Small intestine (tissue), 7 donors: Measurements from ENCODE around the gene SERPINB6. TPM values are rescaled to one million over a fixed set of nuclear protein-coding genes. Genes with fewer than 3 reads are reported as not detected.
A peak's percentile ranks its signal among the peaks of the same experiment; 100 is the strongest.
"Not testable (repeated sequence)": the region's sequence is repeated elsewhere in the genome, so short reads cannot be mapped to it uniquely, and the experiment has no call there.

Experiments
- DNase-seq, 2 donors: peaks; one replicate each; pipeline versions ENCODE4 v3.0.0 to v3.0.0-alpha.2; 2013
- FAIRE-seq: peaks from 2 replicates; lab custom pipeline; 2012; peaks lifted over from hg19 to GRCh38; lab: Jason Lieb, UNC
- H3K27ac ChIP-seq, 3 donors: one replicate each; pipeline ENCODE4 v1.5.1; 2013; ENCODE audit warnings: low read length in 2 of 3, mild to moderate bottlenecking in 2 of 3, control low read depth in 1 of 3, inconsistent platforms in 1 of 3, low read depth in 1 of 3, moderate library complexity in 1 of 3
- H3K27me3 ChIP-seq, 3 donors: one replicate each; pipeline ENCODE4 v1.6.1; 2013; ENCODE audit warnings: low read length in 3 of 3, inconsistent platforms in 1 of 3; ENCODE audit not compliant: control insufficient read depth in 3 of 3, insufficient read depth in 3 of 3
- H3K36me3 ChIP-seq, 3 donors: one replicate each; pipeline ENCODE4 v1.6.1; 2013; ENCODE audit warnings: low read length in 3 of 3, inconsistent platforms in 1 of 3, low read depth in 1 of 3, mild to moderate bottlenecking in 1 of 3, moderate library complexity in 1 of 3; ENCODE audit not compliant: control insufficient read depth in 3 of 3, insufficient read depth in 2 of 3
- H3K4me1 ChIP-seq, 3 donors: one replicate each; pipeline ENCODE4 v1.6.1; 2013; ENCODE audit warnings: low read length in 2 of 3, inconsistent platforms in 1 of 3, low read depth in 1 of 3, mild to moderate bottlenecking in 1 of 3, moderate library complexity in 1 of 3; ENCODE audit not compliant: control insufficient read depth in 3 of 3, insufficient read depth in 2 of 3
- H3K4me3 ChIP-seq, 3 donors: one replicate each; pipeline ENCODE4 v1.5.1; 2013; ENCODE audit warnings: low read length in 3 of 3, control low read depth in 1 of 3, inconsistent platforms in 1 of 3, low read depth in 1 of 3, mild to moderate bottlenecking in 1 of 3, moderate library complexity in 1 of 3
- H3K9me3 ChIP-seq, 2 donors: one replicate each; pipeline ENCODE4 v1.6.1; 2013; ENCODE audit warnings: low read depth in 1 of 2, low read length in 1 of 2; ENCODE audit not compliant: control insufficient read depth in 2 of 2, insufficient read depth in 1 of 2
- WGBS, 3 donors: extraction: QIAGEN DNeasy Blood & Tissue Kit; methylation state at CpG; one replicate each; pipeline ENCODE4 v1.1.7; 2013; 5-methylcytosine and 5-hydroxymethylcytosine counted together
- polyA plus RNA-seq, 4 donors: library from polyadenylated mRNA; stranded (reverse) in 3 of 4; unstranded in 1 of 4; fragments of 200-250 nt in 3 of 4; fragments of 120-200 nt in 1 of 4; gene quantifications; one replicate each; pipeline versions ENCODE4 v1.2.1 to v1.2.3, GENCODE V29; 2013
- donor health status: healthy with polysubstance abuse.
- donor health status: control.
- donor health status: control.
- donor health status: Bipolar disorder and iron deficiency.
- donor health status: healthy.

SERPINB6 gene
- polyA plus RNA-seq, 4 donors = 280 to 539 (median 418) TPM

DNA sequence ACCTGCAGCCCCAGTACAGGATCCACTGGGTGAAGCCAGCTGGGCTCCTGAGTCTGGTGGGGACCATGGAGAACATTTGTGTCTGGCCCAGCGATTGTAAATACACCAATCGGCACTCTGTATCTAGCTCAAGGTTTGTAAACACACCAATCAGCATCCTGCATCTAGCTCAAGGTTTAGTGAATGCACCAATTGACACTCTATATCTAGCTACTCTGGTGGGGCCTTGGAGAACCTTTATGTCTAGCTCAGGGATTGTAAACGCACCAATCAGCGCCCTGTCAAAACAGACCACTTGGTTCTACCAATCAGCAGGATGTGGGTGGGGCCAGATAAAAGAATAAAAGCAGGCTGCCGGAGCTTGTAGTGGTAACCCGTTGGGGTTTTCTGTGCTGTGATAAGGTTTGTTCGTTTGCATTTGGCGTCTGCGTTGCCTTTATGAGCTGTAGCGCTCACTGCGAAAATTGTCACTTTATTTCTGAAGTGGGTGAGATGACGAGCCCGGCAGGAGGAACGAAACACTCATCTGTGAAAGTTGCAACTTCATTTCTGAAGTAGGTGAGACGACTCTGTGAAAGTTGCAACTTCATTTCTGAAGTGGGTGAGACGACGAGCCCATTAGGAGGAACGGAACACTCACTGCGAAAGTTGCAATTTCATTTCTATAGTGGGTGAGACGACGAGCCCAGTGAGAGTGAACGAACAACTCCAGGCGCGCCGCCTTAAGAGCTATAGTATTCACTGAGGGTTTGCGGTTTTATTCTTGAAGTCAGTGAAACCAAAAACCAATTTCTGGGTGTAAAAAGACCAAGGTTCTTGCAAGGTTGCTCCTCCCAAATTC, 31.1 kb downstream of the SERPINB6 start:
- WGBS, 3 donors = 60 to 82% (median 65%) methylated on average over 26 of the region's 26 CpGs
- FAIRE-seq (no peak), DNase-seq (peak in 1 of 2 donors; percentile 39)
- Histone ChIP-seq H3K27ac (no peak overlapping the region), H3K36me3 (no peaks in the 10 kb centered on the region), H3K4me1 (no peaks in the 10 kb centered on the region), H3K4me3 (no peak overlapping the region), H3K27me3 (no peaks in the 10 kb centered on the region), H3K9me3 (no peaks in the 10 kb centered on the region)

- Histone ChIP-seq H3K27ac (no peak overlapping the region), H3K36me3 (no peaks in the 10 kb centered on the region), H3K4me3 (no peak overlapping the region), H3K27me3 (no peaks in the 10 kb centered on the region), H3K4me1 (no peaks in the 10 kb centered on the region), H3K9me3 (no peaks in the 10 kb centered on the region)
- 96 to 98% (median 96%) methylated on average over 25 to 34 of the region's 34 CpGs for whole genome bisulfite sequencing, 3 donors
- DNase-seq = no peak
- FAIRE-seq = no peak
Observed at GRCh38 chr6:2939315-2940009, 31.9 kb downstream of the SERPINB6 start.

DNA sequence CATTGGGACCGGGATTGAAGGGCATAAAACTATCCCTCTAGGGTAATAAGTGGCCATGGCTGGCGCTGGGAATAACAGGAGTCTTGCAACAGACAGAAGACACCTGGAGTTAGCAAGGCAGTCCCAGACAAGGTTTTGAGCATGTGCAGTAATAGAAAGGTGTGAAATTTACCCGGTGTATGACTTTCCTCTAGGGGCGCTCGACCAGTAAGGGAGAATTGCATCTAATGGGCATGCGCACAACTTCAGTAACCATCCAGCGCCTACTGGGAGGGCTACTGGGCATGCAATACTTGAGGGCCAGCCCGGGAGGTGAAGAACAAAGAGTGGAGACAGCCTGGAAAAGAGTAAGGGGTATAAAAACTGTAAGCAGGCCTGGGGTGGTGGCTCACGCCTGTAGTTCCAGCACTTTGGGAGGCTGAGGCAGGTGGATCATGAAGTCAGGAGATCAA, 32.7 kb downstream of the SERPINB6 start:
- WGBS, 3 donors = 59 to 81% (median 79%) methylated on average over 9 of the region's 9 CpGs
- DNase-seq = peak in 1 of 2 donors; percentile 72
- no peak for FAIRE-seq

GRCh38 chr6:2938004-2938631, 33.2 kb downstream of the SERPINB6 start:
- Histone ChIP-seq H3K4me1 (no peaks in the 10 kb centered on the region), H3K27me3 (no peaks in the 10 kb centered on the region), H3K36me3 (no peaks in the 10 kb centered on the region), H3K4me3 (no peak overlapping the region), H3K27ac (no peak overlapping the region), H3K9me3 (no peaks in the 10 kb centered on the region)
- FAIRE-seq (no peak), DNase-seq (no peak)
- WGBS, 3 donors = 64 to 81% (median 73%) methylated on average over 15 to 16 of the region's 16 CpGs

More for the DNA sequence above, 32.7 kb downstream of the SERPINB6 start:
- no peak overlapping the region for H3K27ac ChIP-seq
- H3K9me3 ChIP-seq = no peaks in the 10 kb centered on the region
- no peaks in the 10 kb centered on the region for H3K27me3 ChIP-seq
- H3K36me3 ChIP-seq = no peaks in the 10 kb centered on the region
- no peak overlapping the region for H3K4me3 ChIP-seq
- no peaks in the 10 kb centered on the region for H3K4me1 ChIP-seq

- no peak for FAIRE-seq
- DNase-seq = no peak
- Histone ChIP-seq H3K9me3 (no peaks in the 10 kb centered on the region), H3K36me3 (no peaks in the 10 kb centered on the region), H3K27ac (no peak overlapping the region), H3K4me1 (no peaks in the 10 kb centered on the region), H3K27me3 (no peaks in the 10 kb centered on the region), H3K4me3 (no peak overlapping the region)
- 89 to 92% (median 92%) methylated on average over 3 of the region's 3 CpGs for WGBS, 3 donors
Observed at GRCh38 chr6:2937627-2938003, 33.8 kb downstream of the SERPINB6 start.

GRCh38 chr6:2935566-2936291, 35.6 kb downstream of the SERPINB6 start:
- FAIRE-seq (no peak), DNase-seq (no peak)
- no peak overlapping the region for H3K4me3 ChIP-seq
- no peaks in the 10 kb centered on the region for H3K27me3 ChIP-seq
- H3K9me3 ChIP-seq = no peaks in the 10 kb centered on the region
- no peak overlapping the region for H3K27ac ChIP-seq
- peaks cover 0 to 5% (median 0%) of the 10 kb centered on the region in 3 donors for H3K4me1 ChIP-seq
- WGBS, 3 donors = 95 to 97% (median 97%) methylated on average over 35 to 44 of the region's 44 CpGs
- no peaks in the 10 kb centered on the region for H3K36me3 ChIP-seq

DNA sequence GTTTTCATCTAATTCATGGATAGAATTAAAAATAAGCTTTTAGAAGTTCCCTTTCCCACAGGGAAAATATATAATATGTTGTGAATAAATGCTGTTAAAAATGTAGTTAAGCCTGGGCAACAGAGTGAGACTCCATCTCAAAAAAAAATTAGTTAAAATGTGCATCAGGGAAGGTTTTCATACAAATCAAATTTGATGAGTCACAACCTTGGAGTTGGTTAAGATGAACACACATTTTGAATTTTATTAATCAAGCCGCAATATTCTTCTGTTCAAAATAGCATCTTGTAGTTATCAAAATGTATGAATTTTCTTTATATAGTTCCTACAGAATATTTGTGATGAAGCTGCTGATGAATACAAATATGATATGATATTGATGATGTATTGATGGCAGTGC, 37.3 kb downstream of the SERPINB6 start:
- whole genome bisulfite sequencing, 3 donors = 97 to 98% (median 97%) methylated on average over 1 of the region's 1 CpG
- no peak overlapping the region for H3K4me3 ChIP-seq

DNA sequence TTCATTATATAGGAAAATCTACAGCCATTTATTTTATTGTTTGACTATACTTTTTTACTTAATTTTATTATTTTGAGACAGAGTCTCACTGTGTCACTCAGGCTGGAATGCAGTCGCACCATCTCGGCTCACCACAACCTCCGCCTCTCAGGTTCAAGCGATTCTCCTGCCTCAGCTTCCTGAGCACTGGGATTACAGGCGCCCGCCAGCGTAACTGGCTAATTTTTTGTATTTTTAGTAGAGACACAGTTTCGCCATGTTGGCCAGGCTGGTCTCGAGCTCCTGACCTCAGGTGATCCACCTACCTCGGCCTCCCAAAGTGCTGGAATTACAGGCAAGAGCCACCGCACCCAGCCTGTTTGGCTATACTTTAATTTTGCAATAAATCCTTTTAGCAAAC, 38.5 kb downstream of the SERPINB6 start:
- not testable (repeated sequence) for H3K4me3 ChIP-seq, H3K36me3 ChIP-seq, H3K27ac ChIP-seq, H3K27me3 ChIP-seq, FAIRE-seq, H3K9me3 ChIP-seq, DNase-seq, H3K4me1 ChIP-seq
- 87 to 90% (median 90%) methylated on average over 11 of the region's 11 CpGs for WGBS, 3 donors

More for the DNA sequence above, 37.3 kb downstream of the SERPINB6 start:
- H3K4me1 ChIP-seq = peaks cover 0 to 5% (median 0%) of the 10 kb centered on the region in 3 donors
- no peaks in the 10 kb centered on the region for H3K27me3 ChIP-seq
- no peak for DNase-seq
- no peaks in the 10 kb centered on the region for H3K36me3 ChIP-seq
- no peak overlapping the region for H3K27ac ChIP-seq
- H3K9me3 ChIP-seq = no peaks in the 10 kb centered on the region
- FAIRE-seq = no peak
